NCI-H524 treated with DMSO at 0.1 percent for 48 hours (cell line): ENCODE measurements around the gene RHOH.

Experiments
- DNase-seq: peaks from one replicate; lab custom pipeline; 2025; lab: John Stamatoyannopoulos, UW

The RHOH gene

DNA sequence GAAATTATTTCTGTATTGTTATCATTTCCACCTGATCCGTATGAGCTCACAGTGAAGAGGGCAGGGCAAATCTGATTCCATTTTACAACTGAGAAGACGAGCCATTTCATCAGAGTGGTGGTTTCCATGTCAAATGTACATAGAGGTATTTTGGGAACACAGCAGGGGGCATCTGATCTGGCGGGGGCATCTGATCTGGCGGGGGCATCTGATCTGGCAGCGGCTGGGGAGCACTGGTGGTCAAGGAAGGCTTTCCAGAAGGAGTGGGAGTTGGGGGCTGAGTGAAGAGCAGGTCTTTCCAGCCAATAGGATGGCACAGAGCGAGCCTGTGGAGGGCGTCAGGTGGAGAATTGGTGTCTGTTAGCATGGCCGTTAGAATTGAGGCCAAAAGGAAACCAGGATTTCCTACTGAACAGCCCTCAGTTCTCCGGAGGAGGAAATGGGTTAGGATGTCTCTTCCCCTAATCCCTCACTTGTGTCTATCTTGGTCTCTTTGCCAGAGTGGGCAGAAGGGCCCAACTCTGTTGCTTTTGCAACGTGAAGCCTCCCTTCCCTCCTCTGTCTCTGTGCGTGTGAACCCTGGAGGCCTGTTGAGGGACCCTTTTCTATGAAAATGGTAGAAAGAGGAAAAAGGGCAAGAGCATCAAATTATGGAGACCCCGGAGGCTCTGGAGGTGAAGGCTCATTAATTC lies 41.3 kb downstream of the RHOH start:
- no peak for DNase-seq

DNA sequence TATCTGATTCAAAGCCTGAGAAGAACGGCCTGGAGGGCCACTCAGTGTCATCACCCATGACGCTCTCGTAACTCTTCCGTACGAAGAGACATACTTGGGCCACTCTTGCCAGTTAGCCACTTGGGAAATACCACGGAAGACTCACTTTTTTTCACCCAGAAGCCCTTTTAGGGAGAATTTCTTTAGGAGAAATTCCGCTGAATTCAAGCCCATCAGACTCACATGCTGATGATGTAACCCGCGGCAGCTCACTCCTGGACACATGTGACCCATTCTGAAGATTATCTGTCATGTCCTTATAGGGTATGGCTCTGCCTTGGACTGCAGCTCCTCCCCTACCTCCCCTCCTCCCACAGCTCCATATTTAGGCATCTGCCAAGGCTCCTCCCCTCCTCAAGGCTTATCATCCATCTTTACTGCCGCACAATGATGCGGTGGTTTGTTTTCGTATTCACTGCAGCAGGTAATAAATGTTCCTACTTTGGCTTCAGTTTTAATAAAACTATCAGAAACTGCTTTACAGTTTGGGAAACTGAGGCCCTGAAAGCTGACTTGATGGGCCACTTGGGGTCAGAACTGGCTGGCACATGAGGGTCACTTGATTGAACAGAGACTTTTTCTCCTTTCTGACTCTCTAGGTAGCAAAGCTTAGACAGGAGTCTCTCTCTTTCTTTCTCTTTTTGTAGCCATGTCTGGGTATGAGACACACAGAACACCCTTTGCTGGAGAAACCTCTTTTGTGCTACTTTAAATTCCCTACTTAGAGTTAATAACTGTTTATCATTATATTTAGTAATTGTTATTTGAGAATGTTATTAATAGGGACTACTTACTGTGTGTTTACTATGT lies 42.1 kb downstream of the RHOH start:
- DNase-seq = no peak

DNA sequence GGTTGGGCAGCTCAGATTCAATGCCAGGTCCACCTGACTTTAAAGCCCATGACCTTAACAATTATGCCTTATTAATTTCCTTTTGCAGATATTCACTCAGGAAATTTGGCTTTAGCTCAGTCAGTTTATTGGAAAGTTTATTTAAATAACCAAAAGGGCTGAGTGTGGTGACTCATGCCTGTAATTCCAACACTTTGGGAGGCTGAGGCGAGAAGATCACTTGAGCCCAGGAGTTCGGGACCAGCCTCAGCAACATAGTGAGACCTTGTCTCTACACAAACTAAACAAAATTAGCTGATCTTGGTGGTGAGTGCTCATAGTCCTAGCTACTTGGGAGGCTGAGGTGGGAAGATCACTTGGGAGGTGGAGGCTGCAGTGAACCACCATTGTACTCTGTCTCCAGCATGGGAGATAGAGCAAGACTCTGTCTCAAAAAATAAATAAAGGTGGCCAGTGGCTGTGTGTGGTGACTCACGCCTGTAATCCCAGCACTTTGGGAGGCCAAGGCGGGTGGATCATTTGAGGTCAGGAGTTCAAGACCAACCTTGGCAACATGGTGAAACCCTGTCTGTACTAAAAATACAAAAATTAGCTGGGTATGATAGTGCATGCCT lies 43.3 kb downstream of the RHOH start:
- DNase-seq = no peak

DNA sequence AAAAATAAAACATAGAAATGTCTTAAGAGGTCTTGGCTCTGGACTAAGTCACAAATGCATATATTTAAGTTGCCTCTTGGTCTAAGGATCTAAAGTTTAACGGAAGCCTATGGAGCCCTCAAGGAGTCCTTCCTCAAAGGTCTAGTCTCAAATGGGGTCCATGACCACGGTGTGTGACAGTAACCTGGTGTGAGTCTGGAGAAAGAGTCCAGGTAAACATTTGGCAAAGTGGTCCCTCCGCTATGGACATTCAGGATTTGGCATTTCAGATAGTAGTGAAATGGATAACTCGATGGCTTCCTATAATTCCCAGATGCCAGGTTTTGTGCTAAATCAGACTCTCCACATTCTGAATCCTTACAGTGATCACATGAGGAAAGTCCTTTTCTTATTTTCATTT lies 44.2 kb downstream of the RHOH start:
- no peak for DNase-seq

DNA sequence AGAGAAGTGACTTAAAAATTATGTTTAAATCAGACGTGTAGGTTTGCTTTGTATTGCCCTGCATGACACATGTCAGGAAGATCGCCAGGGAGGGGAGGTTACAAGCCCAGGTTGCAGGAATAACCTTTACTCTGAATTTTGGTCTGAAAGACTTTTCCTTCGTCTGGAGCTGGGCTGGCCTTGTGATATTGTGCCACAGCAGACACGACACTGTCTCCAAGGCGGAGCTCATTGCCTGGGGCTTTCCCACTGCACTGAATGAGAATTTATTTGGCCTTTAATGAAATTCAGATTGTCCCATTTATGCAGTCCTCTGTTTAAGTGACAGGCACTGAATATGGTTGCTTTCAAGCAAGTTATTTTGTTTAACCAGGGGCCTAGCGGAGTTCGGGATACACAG lies 45.1 kb downstream of the RHOH start:
- DNase-seq = no peak

DNA sequence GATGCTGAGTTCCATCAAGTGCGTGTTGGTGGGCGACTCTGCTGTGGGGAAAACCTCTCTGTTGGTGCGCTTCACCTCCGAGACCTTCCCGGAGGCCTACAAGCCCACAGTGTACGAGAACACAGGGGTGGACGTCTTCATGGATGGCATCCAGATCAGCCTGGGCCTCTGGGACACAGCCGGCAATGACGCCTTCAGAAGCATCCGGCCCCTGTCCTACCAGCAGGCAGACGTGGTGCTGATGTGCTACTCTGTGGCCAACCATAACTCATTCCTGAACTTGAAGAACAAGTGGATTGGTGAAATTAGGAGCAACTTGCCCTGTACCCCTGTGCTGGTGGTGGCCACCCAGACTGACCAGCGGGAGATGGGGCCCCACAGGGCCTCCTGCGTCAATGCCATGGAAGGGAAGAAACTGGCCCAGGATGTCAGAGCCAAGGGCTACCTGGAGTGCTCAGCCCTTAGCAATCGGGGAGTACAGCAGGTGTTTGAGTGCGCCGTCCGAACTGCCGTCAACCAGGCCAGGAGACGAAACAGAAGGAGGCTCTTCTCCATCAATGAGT lies 46.6 kb downstream of the RHOH start:
- no peak for DNase-seq

DNA sequence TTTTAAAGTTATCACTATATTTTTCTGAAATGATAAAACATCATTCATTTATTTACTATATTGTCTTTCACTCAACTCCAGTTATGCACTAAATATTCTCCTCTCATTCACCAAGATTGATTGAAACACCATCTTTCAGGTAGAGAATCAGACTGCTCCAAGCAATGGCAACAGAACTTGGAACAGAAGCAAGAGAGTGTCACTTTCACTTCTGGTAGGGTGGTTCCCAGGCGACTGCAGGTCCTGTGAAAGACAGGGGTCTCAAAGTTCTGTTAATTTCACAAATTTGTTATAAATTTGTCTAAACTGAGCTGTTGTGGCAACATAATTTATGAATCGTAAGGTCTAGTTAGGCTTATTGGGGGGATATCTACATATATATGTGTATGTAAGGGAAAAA lies 47.8 kb downstream of the RHOH start:
- no peak for DNase-seq

DNA sequence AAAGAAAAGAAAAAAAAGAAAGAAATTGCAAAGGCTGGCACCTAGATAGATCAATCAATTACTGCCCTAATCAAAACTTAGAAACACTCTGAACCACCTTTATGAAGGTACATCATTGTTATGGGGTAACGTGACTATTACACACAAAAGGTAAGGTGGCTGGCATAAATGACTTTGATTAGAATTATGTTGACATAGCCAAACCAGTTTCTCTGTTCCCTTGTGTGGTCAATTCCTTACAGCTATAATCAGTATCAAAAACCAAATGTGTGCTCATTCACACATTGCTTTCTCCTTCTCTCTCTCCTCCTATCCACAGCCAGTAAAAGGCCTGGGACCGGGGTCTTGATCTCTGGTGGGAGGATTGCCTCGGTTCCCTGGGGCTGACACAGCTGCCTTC lies 48.7 kb downstream of the RHOH start:
- no peak for DNase-seq

DNA sequence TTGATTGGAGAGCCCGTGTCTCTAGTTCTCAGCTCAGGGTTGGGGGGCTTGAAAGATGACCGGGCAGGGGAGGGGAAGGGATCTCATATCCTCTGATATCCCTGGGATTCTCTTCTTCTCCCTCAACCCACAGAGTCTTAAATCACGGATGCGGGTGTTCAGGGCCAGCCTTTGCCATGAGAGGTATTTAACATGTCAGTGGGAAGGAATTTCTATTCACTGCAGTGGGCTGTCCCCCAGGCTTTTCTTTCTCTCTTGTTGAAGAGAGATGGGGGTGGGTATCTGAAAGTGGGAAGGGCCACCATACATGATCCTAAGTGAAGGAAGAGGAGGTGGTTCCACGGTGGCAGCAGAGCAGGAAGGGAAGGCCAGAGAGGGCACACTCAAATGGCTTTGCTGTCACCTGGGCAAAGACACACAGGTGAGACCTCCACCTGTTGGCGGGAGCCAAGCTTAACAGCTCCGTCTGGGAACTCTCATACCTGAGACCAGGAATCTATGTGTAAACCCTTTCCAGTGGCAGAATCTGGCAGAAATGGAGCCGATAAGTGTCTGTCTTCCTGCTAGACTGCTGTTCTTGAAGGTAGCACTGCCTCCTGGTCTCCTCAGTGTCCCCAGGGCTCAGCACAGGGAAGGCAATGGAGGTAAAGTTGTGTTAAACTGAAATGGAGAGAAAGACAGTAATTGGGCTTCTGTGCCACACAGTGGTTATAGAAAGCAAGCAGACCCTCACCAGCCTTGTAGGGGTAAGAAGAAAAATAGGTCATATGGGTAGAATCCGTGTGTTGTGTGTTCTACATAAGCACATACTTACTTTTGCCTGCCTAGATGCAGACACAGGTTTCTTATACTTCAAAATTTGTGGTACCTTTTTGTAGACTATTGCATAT lies 49.4 kb downstream of the RHOH start:
- DNase-seq = no peak

DNA sequence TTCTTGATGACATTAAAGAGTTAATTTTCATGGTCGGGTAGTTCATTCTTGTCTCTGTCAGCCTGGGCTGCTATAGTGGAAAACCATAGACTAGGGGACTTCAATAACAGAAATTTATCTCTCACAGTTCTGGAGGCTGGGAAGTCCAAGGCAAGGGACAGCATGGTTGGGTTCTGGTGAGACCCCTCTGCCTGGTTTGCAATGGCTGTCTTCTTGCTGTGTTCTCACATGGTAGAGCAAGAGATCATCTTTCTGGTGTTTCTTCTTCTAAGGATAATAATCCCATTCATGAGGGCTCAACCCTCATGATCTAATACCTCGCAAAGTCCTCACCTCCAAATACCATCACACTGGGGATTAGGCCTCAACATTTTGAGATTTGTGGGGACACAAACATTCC lies 50.1 kb downstream of the RHOH start:
- no peak for DNase-seq

DNA sequence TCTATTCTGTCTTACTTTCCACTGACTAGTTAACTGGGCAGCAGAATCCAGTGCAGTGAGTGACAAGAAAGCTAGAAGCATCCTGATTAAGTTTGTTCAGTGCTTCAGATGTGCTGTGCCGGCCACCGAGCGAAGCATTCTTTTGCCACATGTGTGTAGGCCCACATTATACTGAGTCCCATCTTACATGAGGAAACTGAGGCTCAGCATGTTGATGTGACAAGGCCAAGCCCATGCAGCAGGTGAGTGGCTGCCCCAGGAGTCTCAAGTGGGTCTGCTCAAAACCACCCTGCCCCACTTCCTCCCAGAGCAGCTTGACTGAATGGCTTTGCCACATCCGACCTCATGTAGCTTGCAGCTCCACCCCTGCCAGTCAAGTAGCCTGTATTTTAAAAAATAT lies 50.5 kb downstream of the RHOH start:
- no peak for DNase-seq

DNA sequence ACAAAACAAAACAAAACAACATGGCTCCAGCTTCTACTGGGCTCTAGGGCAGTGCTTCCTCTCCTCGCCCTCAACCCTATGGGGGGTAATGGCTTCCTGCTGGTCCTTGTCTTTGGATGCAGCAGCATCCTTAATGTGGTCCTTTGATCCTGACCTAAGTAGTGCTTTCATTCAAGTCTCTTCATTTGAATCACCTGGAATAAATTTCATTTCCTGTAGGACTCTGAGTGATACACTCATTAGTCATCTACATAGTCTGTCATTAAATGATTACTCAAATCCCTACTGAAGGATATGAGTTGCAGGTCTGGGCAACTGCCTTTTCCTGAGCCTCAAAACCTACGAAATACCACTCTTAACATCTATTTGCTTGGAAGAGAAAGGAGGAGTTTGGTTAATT lies 54.5 kb downstream of the RHOH start:
- DNase-seq = no peak

DNA sequence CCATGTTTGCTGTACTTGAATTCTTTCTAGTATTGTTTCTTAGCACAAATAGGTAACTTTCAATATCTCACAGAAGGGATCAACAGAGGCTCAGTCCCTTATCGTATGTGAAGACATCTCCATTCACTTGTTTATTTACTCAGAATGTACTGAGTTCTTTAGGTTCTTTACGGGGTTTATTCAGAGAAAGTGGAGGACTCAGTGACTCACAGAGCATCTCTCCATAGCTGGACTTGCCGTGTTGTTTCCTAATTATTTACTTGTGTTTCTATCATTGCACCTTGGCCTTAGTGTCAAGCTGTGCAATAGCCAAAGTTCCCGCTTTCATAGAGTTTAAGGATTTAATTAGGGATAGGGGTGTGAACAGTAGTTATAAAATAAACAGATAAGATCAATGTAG lies 57.1 kb downstream of the RHOH start:
- no peak for DNase-seq

DNA sequence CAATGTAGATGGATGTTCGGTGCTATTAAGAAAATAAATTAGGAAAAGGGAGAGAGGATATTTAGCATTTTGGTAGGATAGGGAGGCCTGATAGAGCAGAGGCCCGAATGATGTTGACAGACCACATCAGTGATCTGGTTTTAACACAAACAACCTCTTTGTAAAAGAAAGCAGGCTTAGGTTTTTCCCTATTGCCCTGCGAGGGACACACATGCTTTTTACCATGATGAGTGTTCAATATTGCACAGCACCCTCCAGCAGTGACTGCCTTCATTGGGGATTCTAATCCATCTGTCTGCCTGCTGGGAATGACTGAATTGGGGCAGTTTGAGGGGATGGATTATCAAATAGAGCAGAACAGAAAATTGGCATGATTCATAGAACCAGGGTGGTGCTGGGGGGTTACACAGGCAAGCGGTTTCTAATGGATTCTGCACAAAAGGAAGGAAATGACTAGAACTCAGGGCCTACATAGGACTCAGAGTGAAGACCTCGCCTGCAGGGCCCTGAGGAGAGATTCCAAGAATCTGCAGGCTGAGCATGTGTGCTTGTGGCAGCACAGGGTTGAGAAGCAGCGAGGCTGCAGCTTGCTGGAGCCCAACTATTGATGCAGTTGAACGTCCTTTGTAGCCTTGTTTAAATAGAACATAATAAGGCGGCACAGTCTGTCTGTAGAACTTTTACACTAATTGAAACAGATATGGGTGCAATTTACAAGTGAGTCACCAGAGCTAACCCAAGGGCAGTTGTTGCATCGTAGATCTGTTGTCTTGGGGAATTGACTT lies 58.0 kb downstream of the RHOH start:
- DNase-seq = no peak

DNA sequence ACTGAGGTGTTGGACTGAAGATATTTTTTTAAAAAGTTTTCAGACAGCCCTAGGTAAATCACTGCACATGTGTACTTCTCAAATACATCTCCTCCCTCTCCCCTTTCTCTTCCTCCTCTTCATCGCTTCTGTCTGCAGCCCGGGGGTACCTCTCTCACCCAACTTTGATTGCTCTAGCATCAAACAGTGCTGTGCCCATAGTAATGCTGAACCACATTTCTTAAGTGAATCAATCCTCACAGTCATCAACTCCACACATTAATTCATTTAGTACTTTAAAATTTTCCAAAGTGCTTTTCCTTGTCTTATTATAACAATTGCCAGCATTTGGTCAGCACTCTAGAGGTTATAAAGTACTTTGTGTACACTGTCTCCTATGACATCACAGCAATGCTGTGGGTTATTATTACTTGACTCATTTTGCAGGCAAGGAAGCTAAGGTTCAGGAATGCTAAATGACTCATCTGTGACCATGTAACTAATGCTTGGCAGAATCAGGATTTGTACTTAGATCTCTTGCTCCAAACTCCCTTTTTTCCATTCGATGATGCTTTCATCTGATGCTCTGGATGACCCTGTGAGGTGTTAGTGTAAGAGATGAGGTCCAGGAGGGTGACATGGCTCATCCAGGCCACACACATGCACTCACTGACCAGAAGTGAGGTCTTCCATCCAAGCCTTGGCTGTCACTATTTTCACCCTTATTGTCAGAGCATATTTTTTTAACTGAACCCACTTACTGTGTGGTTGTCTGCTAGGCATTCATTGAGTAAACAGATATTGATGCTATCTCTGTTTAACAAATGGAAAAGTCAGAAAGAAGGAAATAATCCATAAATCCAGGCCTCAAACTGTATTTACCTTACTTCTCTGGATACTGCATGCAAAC lies 58.8 kb downstream of the RHOH start:
- no peak for DNase-seq

DNA sequence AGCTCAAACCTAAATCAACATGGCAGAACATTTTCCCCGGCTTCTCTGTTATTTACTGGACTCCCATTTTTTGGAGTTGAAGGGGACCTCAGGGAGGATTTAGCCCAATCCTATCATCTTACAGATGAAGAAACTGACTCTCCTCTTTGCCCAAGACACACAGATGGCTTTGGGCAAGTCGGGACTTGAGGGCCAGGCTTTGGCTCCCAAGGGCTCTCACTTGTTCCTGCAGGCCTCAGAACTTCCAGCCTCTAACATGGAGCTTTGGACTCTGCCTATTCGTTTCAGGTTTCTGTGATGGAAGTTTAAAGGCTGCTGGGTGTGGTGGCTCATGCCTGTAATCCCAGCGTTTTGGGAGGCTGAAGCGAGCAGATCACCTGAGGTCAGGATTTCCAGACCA lies 59.5 kb downstream of the RHOH start:
- DNase-seq = no peak

DNA sequence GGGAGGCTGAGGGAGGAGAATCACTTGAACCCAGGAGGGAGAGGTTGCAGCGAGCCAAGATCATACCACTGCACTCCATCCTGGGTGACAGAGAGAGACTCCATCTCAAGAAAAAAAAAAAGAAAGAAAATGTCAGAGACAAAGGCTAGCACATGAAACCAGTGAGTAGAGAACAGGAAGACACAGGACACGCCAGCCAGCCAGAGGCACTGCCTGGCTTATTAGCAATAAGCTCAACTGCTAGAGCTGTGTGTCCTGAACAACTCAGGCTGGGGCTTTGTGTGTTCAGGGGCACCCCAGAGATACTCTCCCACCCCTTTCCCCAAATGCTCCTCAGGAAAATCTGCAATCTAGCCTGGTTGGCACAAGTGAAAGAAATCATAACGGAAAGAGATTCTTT lies 60.0 kb downstream of the RHOH start:
- DNase-seq = no peak

DNA sequence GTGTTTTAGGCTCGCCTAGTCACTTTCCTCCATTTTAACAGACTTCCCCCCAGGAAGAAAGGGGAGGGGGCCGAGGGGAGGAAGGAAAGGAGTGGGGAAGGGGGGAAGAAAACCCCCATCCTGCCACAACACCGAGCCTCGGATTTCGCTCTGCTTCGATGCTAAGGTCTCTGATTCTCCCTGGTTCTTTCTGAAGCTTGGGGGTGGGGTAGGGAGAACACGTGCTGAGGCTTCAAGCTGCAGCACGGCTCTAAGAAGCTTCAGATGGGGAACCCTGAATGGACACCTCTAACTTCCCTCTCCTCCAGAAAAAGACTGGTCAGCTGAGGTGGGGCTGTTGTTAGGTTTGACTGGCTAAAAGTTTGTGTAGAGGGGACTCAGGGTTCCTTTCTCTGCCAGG lies 61.8 kb downstream of the RHOH start:
- no peak for DNase-seq

DNA sequence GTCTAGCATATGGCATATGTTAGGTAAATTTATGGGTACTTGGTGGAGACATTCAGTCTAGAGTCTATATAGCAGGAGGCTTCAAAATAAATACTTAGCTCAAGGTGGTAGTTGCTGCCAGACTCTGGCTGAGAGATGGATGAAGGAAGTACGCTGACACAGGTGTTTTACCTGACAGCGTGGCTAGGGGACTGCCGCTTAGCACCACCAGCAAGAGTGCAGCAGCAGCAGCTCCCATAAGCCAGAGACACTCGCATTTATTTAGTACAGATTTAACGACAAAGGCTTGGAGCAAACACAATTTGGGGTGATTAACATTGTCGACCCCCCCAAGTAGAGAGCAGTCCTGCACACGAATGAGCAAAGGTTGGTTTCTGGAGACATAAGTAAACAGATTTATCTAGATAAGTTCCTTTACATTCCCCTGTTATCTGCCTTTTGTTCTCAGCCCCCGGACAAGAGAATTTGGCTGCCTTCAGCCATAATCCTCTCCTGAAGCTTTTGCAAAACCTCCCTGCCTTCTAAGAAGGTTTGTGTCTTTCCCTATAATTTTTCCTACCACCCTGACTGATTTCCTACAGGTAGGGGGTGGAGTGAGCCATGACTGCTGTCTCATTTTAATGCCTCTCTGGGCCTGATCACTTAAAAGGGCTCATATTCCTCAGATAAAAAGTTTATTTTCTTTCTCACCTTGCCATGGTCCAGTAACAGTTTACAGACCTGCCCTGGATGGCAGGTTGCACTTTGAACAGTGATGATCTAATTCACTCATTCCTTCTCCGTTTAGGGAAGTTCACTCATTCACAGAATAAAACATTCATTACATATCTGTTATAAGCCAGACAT lies 64.6 kb downstream of the RHOH start:
- no peak for DNase-seq
